ENCODE results near the gene SLCO4C1.

DNA sequence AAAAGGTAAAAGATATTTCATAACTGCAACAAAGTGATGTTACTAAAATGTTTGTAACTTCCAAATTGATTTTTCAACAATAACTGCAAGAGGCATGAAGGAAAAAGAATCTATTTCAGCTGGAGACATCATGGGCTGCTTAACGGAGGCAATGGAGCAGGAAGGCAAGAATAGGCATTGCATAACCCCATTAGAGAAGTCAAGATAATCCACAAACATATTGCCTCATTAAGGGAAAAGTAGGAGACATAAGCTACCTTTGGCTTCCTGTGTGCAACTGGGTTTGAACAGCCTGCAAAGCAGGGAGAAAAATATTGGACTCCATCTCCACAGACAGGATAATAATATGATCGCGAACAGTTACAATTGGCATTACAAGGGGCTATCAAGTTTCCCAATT is 46.7 kb downstream of the SLCO4C1 start:
- TF ChIP-seq CTCF (IDR thresholded peaks at IDR 0.05), result no peak
- no peak for TF ChIP-seq POLR2A (IDR thresholded peaks at IDR 0.05)

Measured in lower leg skin (tissue), 3 donors.